Lower leg skin (tissue), 4 donors: Measurements from ENCODE around the gene APEH. TPM values are rescaled to one million over a fixed set of nuclear protein-coding genes. Genes with fewer than 3 reads are reported as not detected.

Source experiments
- DNase-seq, 2 donors: peaks; one replicate each; pipeline ENCODE4 v3.0.0-alpha.2; 2019; ENCODE audit warnings: low spot score in 2 of 2
- H3K4me3 ChIP-seq: fragments of 200-600 bp; sonication (generic); 2 replicates; pipeline ENCODE4 v1.5.1; 2017; ENCODE audit warnings: mild to moderate bottlenecking, low read depth; ENCODE audit not compliant: poor library complexity, severe bottlenecking
- CTCF ChIP-seq, 3 donors: fragments of 450-650 bp; IDR thresholded peaks; one replicate each; pipeline ENCODE4 v1.5.1; 2016; ENCODE audit warnings: antibody characterized with exemption in 3 of 3, mild to moderate bottlenecking in 3 of 3, moderate library complexity in 2 of 3
- POLR2A ChIP-seq, 2 donors: fragments of 450-650 bp; IDR thresholded peaks; one replicate each; pipeline ENCODE4 v1.6.1; 2016 to 2017; ENCODE audit warnings: antibody characterized with exemption in 2 of 2, mild to moderate bottlenecking in 1 of 2, moderate library complexity in 1 of 2
- WGBS, 2 donors: methylation state at CpG; one replicate each; pipeline ENCODE4 v1.1.5; 2018; 5-methylcytosine and 5-hydroxymethylcytosine counted together
- intact Hi-C: fragments of 100-400 bp; cut with DNase I; formaldehyde crosslinking; loops from one replicate; pipeline ENCODE4 v1.15.0; 2023; ENCODE audit warnings: low total_unique reads
- total RNA-seq, 4 donors: library from RNA; depleted of rRNA; stranded (reverse); fragments of >200 nt; gene quantifications; one replicate each; pipeline ENCODE4 v1.1.0, GENCODE V29; 2016

Gene APEH
- total RNA-seq, 4 donors from 2014 or later, result 73.8 to 92.4 (median 83.1) TPM

- no peak overlapping the region for H3K4me3 ChIP-seq
- TF ChIP-seq POLR2A (IDR thresholded peaks at IDR 0.05), result no peak
- TF ChIP-seq CTCF (IDR thresholded peaks at IDR 0.05), result no peak
- intact Hi-C loops, result no loop called here
- peak in 1 of 2 donors; percentile 82 for DNase-seq
- 75 to 87% methylated on average over 10 to 12 of the region's 14 CpGs for WGBS, 2 donors
These were observed 43.2 kb downstream of the APEH start for GRCh38 chr3:49717211-49717958.

DNA sequence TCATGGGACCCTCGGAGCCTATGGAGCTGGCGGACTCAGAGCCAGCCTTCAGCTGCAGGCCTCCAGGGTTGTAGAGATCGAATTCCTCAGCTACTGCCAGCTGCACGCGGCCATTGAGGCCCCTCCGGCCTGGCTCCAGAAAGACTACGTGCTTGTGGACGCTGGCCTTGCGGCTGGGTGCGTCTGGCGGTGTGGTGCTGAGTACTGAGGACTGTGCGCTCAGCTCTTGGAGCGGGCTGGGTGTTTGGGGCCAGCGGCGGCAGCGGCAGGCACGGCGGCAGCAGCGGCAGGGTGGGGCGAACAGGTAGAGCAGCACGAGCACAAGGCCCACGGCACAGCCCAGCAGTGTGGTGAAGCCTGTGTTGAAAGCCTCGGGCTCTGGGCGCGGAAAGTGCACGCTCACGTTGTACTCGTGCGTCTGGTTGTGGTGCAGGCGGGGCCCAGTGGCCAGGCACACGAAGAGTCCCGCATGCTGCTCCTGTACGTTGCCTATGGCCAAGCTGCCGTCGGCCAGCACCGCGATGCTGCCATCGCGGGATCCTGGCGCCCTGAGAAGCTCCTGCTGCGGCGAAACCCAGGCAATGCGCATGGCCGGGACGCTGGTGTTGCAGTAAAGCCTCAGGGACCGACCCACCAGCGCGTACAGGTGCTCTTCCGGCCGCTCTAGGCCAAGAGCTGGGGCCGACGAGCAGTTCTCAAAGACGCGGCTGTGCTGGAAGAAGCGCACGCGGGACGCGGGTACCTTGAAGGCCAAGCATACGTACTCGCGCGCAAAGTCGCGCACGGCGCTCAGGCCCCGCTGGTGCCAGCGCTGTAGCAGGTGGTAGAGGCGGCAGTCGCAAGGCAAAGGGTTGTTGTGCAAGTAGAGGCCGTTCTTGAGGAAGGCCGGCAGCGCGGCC lies 44.1 kb downstream of the APEH start:
- DNase-seq, result no peak
- intact Hi-C loops, result no loop called here
- H3K4me3 ChIP-seq, result no peak overlapping the region
- TF ChIP-seq CTCF (IDR thresholded peaks at IDR 0.05), result no peak
- TF ChIP-seq POLR2A (IDR thresholded peaks at IDR 0.05), result no peak
- 57 to 61% methylated on average over 61 to 65 of the region's 75 CpGs for WGBS, 2 donors

DNA sequence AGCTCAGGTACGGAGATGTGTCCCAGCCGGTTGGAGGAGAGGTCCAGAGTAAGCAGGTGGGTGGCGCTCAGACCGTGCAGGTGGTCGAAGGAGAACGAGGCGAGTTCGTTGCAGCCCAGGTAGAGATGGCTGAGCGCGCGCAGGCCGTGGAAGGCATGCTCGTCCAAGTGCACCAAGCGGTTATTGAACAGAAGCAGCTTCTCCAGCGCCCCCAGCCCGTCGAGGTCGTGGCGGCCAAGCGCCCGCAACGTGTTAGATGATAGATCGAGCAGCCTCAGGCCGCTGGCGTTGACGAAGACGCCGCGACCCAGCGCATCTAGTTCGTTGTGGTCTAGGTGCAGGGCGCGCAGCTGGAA lies 44.7 kb downstream of the APEH start:
- intact Hi-C loops, result no loop called here
- peak overlapping the region; percentile 1 for H3K4me3 ChIP-seq
- TF ChIP-seq CTCF (IDR thresholded peaks at IDR 0.05) (no peak), POLR2A (IDR thresholded peaks at IDR 0.05) (no peak)
- DNase-seq, result no peak
- 8 to 17% methylated on average over 27 to 33 of the region's 33 CpGs for WGBS, 2 donors

DNA sequence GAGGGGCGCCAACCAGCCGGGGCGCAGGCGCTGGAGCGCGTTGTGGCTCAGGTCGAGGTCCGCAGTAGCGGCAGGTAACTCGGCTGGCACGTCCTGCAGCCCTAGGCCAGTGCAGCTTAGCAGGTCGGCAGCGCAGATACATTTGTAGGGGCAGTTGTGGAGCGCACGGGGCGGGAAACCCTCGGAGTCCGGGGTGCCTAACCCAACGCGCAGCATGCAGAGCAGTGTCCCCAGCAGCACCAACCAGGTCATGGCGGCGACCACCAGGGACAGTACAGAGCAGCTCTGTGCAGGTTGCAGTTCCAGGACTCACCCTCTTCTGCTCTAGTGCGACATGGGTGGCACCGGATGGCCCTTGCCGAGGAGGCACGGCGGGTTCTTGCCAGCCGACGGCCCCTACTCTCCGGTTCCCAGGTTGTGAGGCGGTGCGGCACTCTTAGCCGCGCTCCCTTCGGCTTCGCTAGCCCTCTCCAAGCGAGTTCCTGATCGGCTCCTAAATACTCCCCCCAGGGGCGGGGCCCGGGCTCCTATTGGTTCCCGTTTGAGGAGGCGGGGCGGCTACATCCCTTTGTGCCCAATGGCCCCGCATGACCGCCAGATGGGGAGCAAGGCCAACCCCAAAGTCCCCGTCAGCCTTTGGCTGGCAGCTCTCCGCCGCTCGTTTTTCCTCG lies 45.2 kb downstream of the APEH start, which contains the start of gene AMIGO3:
Gene AMIGO3 (minus strand): TSS at position 471 of the 671 bp plus-strand sequence. CDS start 219 bp downstream, at position 252.
- peak; percentile 95 to 99 for DNase-seq
- intact Hi-C loops, result no loop called here
- 0 to 1% methylated on average over 26 to 50 of the region's 50 CpGs for WGBS, 2 donors
- peak within 1 kb of the TSS; percentile 1 for H3K4me3 ChIP-seq
- no peak for TF ChIP-seq CTCF (IDR thresholded peaks at IDR 0.05)
- TF ChIP-seq POLR2A (IDR thresholded peaks at IDR 0.05), result no peak

DNA sequence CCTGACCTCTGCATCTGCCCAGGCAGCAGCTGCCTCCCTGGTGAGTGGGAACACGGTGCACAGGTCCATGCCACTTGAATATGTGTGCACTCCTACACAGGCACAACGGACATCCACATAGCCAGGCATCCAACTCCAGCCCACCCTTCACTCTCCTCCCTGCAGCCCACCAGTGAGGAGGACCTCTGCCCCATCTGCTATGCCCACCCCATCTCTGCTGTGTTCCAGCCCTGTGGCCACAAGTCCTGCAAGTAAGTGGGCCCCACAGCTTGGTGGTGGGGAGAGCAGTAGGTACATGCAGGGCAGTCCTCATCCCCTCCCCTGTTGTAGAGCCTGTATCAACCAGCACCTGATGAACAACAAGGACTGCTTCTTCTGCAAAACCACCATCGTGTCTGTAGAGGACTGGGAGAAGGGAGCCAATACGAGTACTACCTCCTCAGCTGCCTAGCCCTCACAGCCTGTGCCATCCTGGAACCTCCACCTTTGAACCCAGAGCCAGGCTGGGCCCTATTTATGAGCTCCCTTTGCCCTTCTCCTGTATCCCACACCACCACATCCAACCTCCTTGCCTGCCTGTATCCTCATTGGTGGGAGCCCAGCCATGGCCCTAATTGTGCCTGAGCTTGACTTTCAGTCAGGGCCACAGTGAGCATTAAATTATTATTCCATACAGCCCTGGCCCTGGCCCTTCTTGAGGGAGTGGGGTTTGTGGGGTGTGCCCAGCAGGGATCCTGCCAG lies 46.9 kb downstream of the APEH start:
- DNase-seq, result peak in 1 of 2 donors; percentile 83

More for the DNA sequence above, 46.9 kb downstream of the APEH start:
- 47 to 54% methylated on average over 4 of the region's 4 CpGs for WGBS, 2 donors
- H3K4me3 ChIP-seq, result no peak overlapping the region
- no peak for TF ChIP-seq CTCF (IDR thresholded peaks at IDR 0.05)
- intact Hi-C loops, result loop anchor here (10.0 kb wide), 1 partner anchor 64 kb away; the partner anchor contains the start of gene IP6K1
